ENCODE measurements around the gene TMEM45A.

Gene TMEM45A

DNA sequence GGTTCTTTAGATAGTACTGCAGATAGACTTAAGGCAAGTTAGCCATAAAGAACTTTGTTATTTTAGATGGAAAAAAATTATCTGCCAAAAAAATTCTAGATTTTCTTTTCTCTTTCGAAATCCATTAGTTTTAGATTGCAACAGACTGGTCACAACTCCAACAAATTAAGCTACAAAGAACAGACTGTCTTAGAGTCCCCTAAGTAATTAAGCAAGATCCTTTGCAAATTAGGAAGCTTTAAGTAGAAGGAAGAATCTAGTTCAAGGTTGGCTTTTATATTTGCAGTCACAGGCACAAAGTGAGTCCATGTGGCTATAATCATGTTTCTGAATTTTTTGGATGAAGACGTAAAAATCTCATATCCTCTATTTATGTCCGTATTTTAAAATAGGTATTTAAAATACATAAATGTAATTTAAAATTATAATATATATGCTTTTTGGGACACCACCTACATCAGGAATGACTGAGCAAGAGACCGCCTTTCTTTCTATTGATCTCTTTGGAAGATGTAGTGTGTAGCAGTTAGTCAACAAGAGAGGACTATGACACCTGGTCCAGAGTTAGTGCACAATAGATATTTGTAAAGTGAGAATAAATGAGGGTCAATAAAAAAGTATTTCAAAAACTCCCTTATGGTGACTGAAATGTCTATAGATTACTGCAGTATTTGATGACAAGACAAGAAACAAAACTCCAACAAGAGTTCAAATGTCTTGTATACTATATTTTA is 34.4 kb downstream of the TMEM45A start:
- ATAC-seq: no peak
- TF ChIP-seq GLIS3 (CRISPR knock-in tag; IDR thresholded peaks at IDR 0.05) (no peak), CSDC2 (CRISPR knock-in tag; IDR thresholded peaks at IDR 0.05) (no peak), ISL1 (CRISPR knock-in tag; IDR thresholded peaks at IDR 0.05) (no peak), ARNTL (CRISPR knock-in tag; IDR thresholded peaks at IDR 0.05; ENCODE audit: borderline replicate concordance, low read depth) (no peak), TOX (CRISPR knock-in tag; IDR thresholded peaks at IDR 0.05; ENCODE audit: borderline replicate concordance) (no peak), ZFP3 (CRISPR knock-in tag; IDR thresholded peaks at IDR 0.05) (no peak), ESRRG (CRISPR knock-in tag; IDR thresholded peaks at IDR 0.05) (no peak), ZNF8 (CRISPR knock-in tag; IDR thresholded peaks at IDR 0.05) (no peak)
- TF ChIP-seq, protein P1, sequence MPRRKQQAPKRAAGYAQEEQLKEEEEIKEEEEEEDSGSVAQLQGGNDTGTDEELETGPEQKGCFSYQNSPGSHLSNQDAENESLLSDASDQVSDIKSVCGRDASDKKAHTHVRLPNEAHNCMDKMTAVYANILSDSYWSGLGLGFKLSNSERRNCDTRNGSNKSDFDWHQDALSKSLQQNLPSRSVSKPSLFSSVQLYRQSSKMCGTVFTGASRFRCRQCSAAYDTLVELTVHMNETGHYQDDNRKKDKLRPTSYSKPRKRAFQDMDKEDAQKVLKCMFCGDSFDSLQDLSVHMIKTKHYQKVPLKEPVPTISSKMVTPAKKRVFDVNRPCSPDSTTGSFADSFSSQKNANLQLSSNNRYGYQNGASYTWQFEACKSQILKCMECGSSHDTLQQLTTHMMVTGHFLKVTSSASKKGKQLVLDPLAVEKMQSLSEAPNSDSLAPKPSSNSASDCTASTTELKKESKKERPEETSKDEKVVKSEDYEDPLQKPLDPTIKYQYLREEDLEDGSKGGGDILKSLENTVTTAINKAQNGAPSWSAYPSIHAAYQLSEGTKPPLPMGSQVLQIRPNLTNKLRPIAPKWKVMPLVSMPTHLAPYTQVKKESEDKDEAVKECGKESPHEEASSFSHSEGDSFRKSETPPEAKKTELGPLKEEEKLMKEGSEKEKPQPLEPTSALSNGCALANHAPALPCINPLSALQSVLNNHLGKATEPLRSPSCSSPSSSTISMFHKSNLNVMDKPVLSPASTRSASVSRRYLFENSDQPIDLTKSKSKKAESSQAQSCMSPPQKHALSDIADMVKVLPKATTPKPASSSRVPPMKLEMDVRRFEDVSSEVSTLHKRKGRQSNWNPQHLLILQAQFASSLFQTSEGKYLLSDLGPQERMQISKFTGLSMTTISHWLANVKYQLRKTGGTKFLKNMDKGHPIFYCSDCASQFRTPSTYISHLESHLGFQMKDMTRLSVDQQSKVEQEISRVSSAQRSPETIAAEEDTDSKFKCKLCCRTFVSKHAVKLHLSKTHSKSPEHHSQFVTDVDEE (CRISPR knock-in tag; IDR thresholded peaks at IDR 0.05): no peak

DNA sequence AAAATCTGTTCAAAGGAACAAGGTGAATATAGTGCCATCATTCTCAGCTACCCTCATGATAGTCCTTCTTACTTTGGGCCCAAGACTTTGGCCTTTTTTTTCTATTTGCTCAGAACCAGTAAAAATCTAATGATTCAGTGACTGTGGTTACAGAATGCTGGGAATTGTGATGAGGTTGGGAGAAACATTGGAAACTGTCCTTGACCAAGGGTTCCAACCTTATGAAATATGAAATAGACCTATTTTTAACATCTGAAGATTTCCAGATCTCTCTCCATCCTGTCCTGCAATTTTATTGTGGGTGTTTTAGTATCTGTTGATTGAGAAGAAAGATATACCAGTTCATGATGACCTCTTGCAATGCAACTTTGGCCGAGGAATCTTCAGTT is 34.9 kb downstream of the TMEM45A start:
- ATAC-seq: no peak
- TF ChIP-seq TOX (CRISPR knock-in tag; IDR thresholded peaks at IDR 0.05; ENCODE audit: borderline replicate concordance) (no peak), PPARA (CRISPR knock-in tag; IDR thresholded peaks at IDR 0.05; ENCODE audit: borderline replicate concordance) (no peak), ZNF565 (CRISPR knock-in tag; conservative IDR thresholded peaks at IDR 0.05; ENCODE audit: low read depth) (no peak), ZFP3 (CRISPR knock-in tag; IDR thresholded peaks at IDR 0.05) (no peak), TCF4 (CRISPR knock-in tag; IDR thresholded peaks at IDR 0.05; ENCODE audit: borderline replicate concordance) (no peak), ESRRG (CRISPR knock-in tag; IDR thresholded peaks at IDR 0.05) (no peak), SNAI2 (CRISPR knock-in tag; IDR thresholded peaks at IDR 0.05) (no peak), ZC3H10 (CRISPR knock-in tag; IDR thresholded peaks at IDR 0.05) (no peak), ZNF8 (CRISPR knock-in tag; IDR thresholded peaks at IDR 0.05) (no peak), BACH2 (CRISPR knock-in tag; IDR thresholded peaks at IDR 0.05; ENCODE audit: borderline replicate concordance) (no peak), ISL1 (CRISPR knock-in tag; IDR thresholded peaks at IDR 0.05) (no peak)
- TF ChIP-seq, protein P2, sequence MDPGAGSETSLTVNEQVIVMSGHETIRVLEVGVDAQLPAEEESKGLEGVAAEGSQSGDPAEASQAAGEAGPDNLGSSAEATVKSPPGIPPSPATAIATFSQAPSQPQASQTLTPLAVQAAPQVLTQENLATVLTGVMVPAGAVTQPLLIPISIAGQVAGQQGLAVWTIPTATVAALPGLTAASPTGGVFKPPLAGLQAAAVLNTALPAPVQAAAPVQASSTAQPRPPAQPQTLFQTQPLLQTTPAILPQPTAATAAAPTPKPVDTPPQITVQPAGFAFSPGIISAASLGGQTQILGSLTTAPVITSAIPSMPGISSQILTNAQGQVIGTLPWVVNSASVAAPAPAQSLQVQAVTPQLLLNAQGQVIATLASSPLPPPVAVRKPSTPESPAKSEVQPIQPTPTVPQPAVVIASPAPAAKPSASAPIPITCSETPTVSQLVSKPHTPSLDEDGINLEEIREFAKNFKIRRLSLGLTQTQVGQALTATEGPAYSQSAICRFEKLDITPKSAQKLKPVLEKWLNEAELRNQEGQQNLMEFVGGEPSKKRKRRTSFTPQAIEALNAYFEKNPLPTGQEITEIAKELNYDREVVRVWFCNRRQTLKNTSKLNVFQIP (CRISPR knock-in tag; IDR thresholded peaks at IDR 0.05; ENCODE audit: borderline replicate concordance, low read depth): no peak

DNA sequence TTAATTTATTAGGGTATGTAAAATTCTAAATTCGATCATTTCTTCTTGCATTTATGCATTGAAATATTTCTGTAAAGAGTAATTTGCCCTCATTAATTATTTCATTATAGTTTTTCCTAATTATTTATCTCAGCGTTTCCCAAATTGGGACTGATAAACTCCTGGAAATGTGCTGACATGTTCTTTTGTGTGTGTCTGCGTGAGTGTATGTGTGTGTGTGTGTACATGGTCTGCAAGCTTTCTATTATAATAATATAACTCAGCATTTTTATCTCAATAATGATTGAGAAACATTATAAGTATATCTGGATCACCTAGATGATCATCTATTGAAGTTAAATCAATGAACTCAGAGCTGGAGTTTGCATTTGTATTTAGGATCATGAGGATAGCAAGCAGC is 38.7 kb downstream of the TMEM45A start:
- ATAC-seq: no peak

DNA sequence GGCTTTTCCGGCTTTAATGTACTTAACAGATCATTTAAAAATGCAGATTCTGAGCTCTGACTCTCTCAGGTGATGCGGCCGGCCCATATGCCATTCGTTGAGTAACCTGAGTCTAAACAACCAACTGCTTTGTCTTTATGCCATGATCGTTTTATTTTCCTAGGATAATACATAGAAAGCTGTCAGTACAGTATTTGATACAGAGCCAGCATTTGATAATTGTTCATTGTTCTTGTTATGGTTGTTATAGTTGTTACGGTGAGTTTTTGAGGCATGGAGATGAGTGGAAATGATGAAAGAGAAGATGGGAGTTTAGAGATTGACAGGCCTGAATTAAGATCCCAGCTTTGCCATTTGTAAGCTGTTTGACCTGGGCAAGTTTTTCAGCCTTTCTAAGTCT is 40.0 kb downstream of the TMEM45A start:
- no peak for ATAC-seq
- TF ChIP-seq ZC3H10 (CRISPR knock-in tag; IDR thresholded peaks at IDR 0.05) (no peak), GLIS3 (CRISPR knock-in tag; IDR thresholded peaks at IDR 0.05) (no peak), ESRRG (CRISPR knock-in tag; IDR thresholded peaks at IDR 0.05) (no peak), ZFP3 (CRISPR knock-in tag; IDR thresholded peaks at IDR 0.05) (no peak), ZNF8 (CRISPR knock-in tag; IDR thresholded peaks at IDR 0.05) (no peak), CSDC2 (CRISPR knock-in tag; IDR thresholded peaks at IDR 0.05) (no peak), BACH2 (CRISPR knock-in tag; IDR thresholded peaks at IDR 0.05; ENCODE audit: borderline replicate concordance) (no peak)
- TF ChIP-seq, protein P2 (CRISPR knock-in tag; IDR thresholded peaks at IDR 0.05; ENCODE audit: borderline replicate concordance, low read depth): no peak
- TF ChIP-seq, protein P3, sequence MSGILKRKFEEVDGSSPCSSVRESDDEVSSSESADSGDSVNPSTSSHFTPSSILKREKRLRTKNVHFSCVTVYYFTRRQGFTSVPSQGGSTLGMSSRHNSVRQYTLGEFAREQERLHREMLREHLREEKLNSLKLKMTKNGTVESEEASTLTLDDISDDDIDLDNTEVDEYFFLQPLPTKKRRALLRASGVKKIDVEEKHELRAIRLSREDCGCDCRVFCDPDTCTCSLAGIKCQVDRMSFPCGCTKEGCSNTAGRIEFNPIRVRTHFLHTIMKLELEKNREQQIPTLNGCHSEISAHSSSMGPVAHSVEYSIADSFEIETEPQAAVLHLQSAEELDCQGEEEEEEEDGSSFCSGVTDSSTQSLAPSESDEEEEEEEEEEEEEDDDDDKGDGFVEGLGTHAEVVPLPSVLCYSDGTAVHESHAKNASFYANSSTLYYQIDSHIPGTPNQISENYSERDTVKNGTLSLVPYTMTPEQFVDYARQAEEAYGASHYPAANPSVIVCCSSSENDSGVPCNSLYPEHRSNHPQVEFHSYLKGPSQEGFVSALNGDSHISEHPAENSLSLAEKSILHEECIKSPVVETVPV (CRISPR knock-in tag; IDR thresholded peaks at IDR 0.05): no peak

More for the DNA sequence above, 38.7 kb downstream of the TMEM45A start:
- TF ChIP-seq ISL1 (CRISPR knock-in tag; IDR thresholded peaks at IDR 0.05): 0 out of 2 replicates have a peak, but pooled peaks have one; percentile 3
- no peak for TF ChIP-seq PPARA (CRISPR knock-in tag; IDR thresholded peaks at IDR 0.05; ENCODE audit: borderline replicate concordance)

All from SK-N-SH treated with all-trans-retinoic acid at 6 μM for 48 hours (cell line).